ENCODE data around the gene PPP2R1B. TPM values are rescaled to one million over a fixed set of nuclear protein-coding genes. Genes with fewer than 3 reads are reported as not detected.
A peak's percentile ranks its signal among the peaks of the same experiment; 100 is the strongest.

The PPP2R1B gene
- total RNA-seq (2021) = 95.5 and 105 TPM in 2 replicates
- long read RNA-seq, full-length matches to known transcripts = 431 of 494 reads
- long read RNA-seq, partial matches to known transcripts = 18 of 494 reads
- long read RNA-seq, other reads (novel, unspliced or antisense) = 45 of 494 reads

DNA sequence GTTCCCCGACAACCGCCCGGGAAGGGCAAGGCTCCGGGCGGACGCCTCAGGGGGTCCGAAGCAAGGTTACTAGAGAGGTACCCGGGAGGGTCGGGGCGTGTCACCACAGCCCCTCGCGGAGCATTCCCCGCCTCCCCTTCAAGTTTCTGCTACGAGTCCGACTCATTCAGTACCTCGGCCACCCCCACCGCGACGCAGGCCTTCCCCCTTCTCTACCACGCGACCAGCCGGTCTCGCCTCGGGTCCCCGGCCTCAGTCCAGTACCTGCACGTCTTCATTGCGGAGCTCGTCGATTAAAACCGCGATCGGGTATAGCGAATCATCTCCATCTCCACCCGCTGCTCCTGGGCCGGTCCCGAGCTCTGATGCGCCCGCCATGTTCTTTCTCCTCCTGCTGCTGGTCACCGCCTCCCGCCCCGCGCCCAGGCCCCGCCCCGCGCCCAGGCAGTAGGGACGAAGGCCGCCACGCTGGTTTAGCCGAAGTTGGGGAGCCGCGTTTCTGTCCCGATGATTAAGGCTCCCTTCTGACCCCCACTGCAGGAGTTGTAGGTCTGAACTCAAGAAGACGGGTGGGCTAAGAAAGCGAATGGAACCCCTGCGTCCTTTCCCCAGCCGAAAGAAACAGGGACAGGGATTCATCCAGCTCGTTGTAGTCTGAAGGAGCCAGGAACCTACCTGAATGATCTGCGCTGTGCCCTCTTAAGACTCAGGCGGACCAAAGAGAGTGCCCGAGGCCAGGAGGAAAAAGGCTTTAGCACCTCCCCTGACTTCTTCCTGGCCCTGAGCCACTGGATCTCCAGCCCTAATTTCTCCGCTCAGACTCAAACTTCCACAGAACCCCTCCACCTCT lies at the start of gene PPP2R1B:
Gene PPP2R1B, minus strand, starts transcription at position 406 of the 850 bp plus-strand sequence. Its CDS starts 28 bp downstream, at position 378.
- H3K79me1 ChIP-seq (ENCODE audit: insufficient read depth, low read depth, low read length, poor library complexity, severe bottlenecking) = peaks cover 6% of the 10 kb centered on the region
- H4K8ac ChIP-seq (replicated peaks; ENCODE audit: insufficient read length, low read depth, low read length) = no peak within 1 kb of the TSS

More for the DNA sequence above, at the start of gene PPP2R1B:
- Histone ChIP-seq H3K14ac (ENCODE audit: insufficient read depth, low read length) (peak within 1 kb of the TSS; percentile 96), H3K23me2 (ENCODE audit: insufficient read length, low read depth, low read length, poor library complexity, severe bottlenecking) (peaks cover 11% of the 10 kb centered on the region), H4K91ac (ENCODE audit: insufficient read length, low read depth, low read length) (no peak within 1 kb of the TSS), H2AK5ac (ENCODE audit: insufficient read length, low read length) (no peak within 1 kb of the TSS), H3K27ac (ENCODE audit: insufficient read length, low read depth, low read length) (peak within 1 kb of the TSS; percentile 59), H3K4me1 (ENCODE audit: insufficient read depth, low read length) (peaks cover 3% of the 10 kb centered on the region; the same call in 1 of the 2 replicates), H3K4me2 (ENCODE audit: insufficient read depth, insufficient read length, low read length) (peak within 1 kb of the TSS; percentile 85), H2BK120ac (ENCODE audit: low read depth, low read length, poor library complexity, severe bottlenecking) (no peak within 1 kb of the TSS), H3K18ac (ENCODE audit: insufficient read length, low read depth, low read length) (peak within 1 kb of the TSS; percentile 94), H3K4ac (ENCODE audit: low read depth, low read length) (no peak within 1 kb of the TSS; the same call in 1 of the 2 replicates), H2BK12ac (ENCODE audit: insufficient read length, low read depth, low read length) (peak within 1 kb of the TSS; percentile 29), H2BK5ac (ENCODE audit: insufficient read length, low read length) (no peak within 1 kb of the TSS), H3K79me2 (ENCODE audit: insufficient read depth, low read length) (0 out of 2 replicates have a peak, but pooled peaks cover 5% of the 10 kb centered on the region), H2AFZ (ENCODE audit: low read length) (peak within 1 kb of the TSS; percentile 75), H4K5ac (ENCODE audit: insufficient read length, low read depth, low read length) (peak within 1 kb of the TSS; percentile 55), H2BK20ac (ENCODE audit: low read depth, low read length, poor library complexity, severe bottlenecking) (no peak within 1 kb of the TSS), H3K27me3 (ENCODE audit: insufficient read depth, low read length) (no peaks in the 10 kb centered on the region), H2BK15ac (ENCODE audit: low read depth, low read length) (no peak within 1 kb of the TSS), H3K56ac (ENCODE audit: insufficient read length, low read depth, low read length) (no peak within 1 kb of the TSS), H3K9me3 (ENCODE audit: control insufficient read depth, low read depth, low read length) (no peaks in the 10 kb centered on the region), H3T11ph (ENCODE audit: low read length) (peak within 1 kb of the TSS; percentile 78), H3K9ac (ENCODE audit: extremely low read depth, insufficient read length, low read length) (peak within 1 kb of the TSS; percentile 92), H3K23ac (ENCODE audit: insufficient read length, low read depth, low read length) (no peak within 1 kb of the TSS), H4K20me1 (ENCODE audit: control insufficient read depth, insufficient read depth, insufficient read length) (no peaks in the 10 kb centered on the region)
- H3K36me3 Mint-ChIP-seq (ENCODE audit: insufficient read depth in 1 of 3, low read depth in 3 of 3) = peaks cover 20 to 38% (median 31%) of the 10 kb centered on the region in 3 experiments
- TF ChIP-seq, protein P1, sequence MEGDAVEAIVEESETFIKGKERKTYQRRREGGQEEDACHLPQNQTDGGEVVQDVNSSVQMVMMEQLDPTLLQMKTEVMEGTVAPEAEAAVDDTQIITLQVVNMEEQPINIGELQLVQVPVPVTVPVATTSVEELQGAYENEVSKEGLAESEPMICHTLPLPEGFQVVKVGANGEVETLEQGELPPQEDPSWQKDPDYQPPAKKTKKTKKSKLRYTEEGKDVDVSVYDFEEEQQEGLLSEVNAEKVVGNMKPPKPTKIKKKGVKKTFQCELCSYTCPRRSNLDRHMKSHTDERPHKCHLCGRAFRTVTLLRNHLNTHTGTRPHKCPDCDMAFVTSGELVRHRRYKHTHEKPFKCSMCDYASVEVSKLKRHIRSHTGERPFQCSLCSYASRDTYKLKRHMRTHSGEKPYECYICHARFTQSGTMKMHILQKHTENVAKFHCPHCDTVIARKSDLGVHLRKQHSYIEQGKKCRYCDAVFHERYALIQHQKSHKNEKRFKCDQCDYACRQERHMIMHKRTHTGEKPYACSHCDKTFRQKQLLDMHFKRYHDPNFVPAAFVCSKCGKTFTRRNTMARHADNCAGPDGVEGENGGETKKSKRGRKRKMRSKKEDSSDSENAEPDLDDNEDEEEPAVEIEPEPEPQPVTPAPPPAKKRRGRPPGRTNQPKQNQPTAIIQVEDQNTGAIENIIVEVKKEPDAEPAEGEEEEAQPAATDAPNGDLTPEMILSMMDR (conservative IDR thresholded peaks at IDR 0.05) = no peak
- H3K9me3 Mint-ChIP-seq = no peaks in the 10 kb centered on the region
- DNase-seq = peak; percentile 93
- H3K4me1 Mint-ChIP-seq = peaks cover 37 to 48% of the 10 kb centered on the region in 2 experiments
- peak within 1 kb of the TSS; percentile 99 to 100 for H3K4me3 Mint-ChIP-seq
- no CpG with 5 or more reads among the region's 61 CpGs for WGBS (ENCODE audit: extremely low coverage, insufficient read length, low lambda C conversion rate)
- peak within 1 kb of the TSS; percentile 98 to 100 (median 99) for H3K27ac Mint-ChIP-seq
- H3K27me3 Mint-ChIP-seq (ENCODE audit: low read depth) = no peaks in the 10 kb centered on the region
